Measurements from ENCODE around the gene PTPRD. TPM values are rescaled to one million over a fixed set of nuclear protein-coding genes. Genes with fewer than 3 reads are reported as not detected.

The PTPRD gene
- total and polyA plus RNA-seq, 4 donors = 97.4 to 229 (median 161) TPM

GRCh38 chr9:9998491-9999287 lies 614.1 kb downstream of the PTPRD start:
- no peaks in the 10 kb centered on the region for H3K9me3 ChIP-seq (ENCODE audit: control insufficient read depth, insufficient read depth, low read length)
- 36% methylated on average over 2 of the region's 8 CpGs for WGBS (ENCODE audit: insufficient coverage)
- no peak overlapping the region for H3K27ac ChIP-seq (ENCODE audit: low read depth, low read length)
- no peak overlapping the region for H3K4me3 ChIP-seq (ENCODE audit: low read depth, low read length)
- H3K36me3 ChIP-seq (ENCODE audit: control insufficient read depth, insufficient read depth, low read length) = no peaks in the 10 kb centered on the region
- DNase-seq (ENCODE audit: low read depth in 4 of 6, low spot score in 6 of 6) = peak in 2 of 6 donors; percentile 23 to 26
- no peaks in the 10 kb centered on the region for H3K27me3 ChIP-seq (ENCODE audit: control insufficient read depth, insufficient read depth, low read length)
- H3K4me1 ChIP-seq (ENCODE audit: control insufficient read depth, insufficient read depth, low read length) = no peaks in the 10 kb centered on the region

- 0% methylated on average over 1 of the region's 2 CpGs for WGBS (ENCODE audit: insufficient coverage)
- Histone ChIP-seq H3K36me3 (ENCODE audit: control insufficient read depth, insufficient read depth, low read length) (no peaks in the 10 kb centered on the region), H3K4me3 (ENCODE audit: low read depth, low read length) (no peak overlapping the region), H3K4me1 (ENCODE audit: control insufficient read depth, insufficient read depth, low read length) (no peaks in the 10 kb centered on the region), H3K27me3 (ENCODE audit: control insufficient read depth, insufficient read depth, low read length) (no peaks in the 10 kb centered on the region), H3K27ac (ENCODE audit: low read depth, low read length) (no peak overlapping the region), H3K9me3 (ENCODE audit: control insufficient read depth, insufficient read depth, low read length) (no peaks in the 10 kb centered on the region)
- DNase-seq (ENCODE audit: low read depth in 4 of 6, low spot score in 6 of 6) = no peak
These were observed 615.2 kb downstream of the PTPRD start for GRCh38 chr9:9997585-9997984.

GRCh38 chr9:9996259-9996658 lies 616.5 kb downstream of the PTPRD start:
- DNase-seq (ENCODE audit: low read depth in 4 of 6, low spot score in 6 of 6) = no peak
- Histone ChIP-seq H3K9me3 (ENCODE audit: control insufficient read depth, insufficient read depth, low read length) (no peaks in the 10 kb centered on the region), H3K4me1 (ENCODE audit: control insufficient read depth, insufficient read depth, low read length) (no peaks in the 10 kb centered on the region), H3K27me3 (ENCODE audit: control insufficient read depth, insufficient read depth, low read length) (no peaks in the 10 kb centered on the region), H3K27ac (ENCODE audit: low read depth, low read length) (no peak overlapping the region), H3K4me3 (ENCODE audit: low read depth, low read length) (no peak overlapping the region), H3K36me3 (ENCODE audit: control insufficient read depth, insufficient read depth, low read length) (no peaks in the 10 kb centered on the region)

- H3K27ac ChIP-seq (ENCODE audit: low read depth, low read length) = no peak overlapping the region
- WGBS (ENCODE audit: insufficient coverage) = no CpG with 5 or more reads among the region's 1 CpG
- H3K27me3 ChIP-seq (ENCODE audit: control insufficient read depth, insufficient read depth, low read length) = no peaks in the 10 kb centered on the region
- no peaks in the 10 kb centered on the region for H3K36me3 ChIP-seq (ENCODE audit: control insufficient read depth, insufficient read depth, low read length)
- DNase-seq (ENCODE audit: low read depth in 4 of 6, low spot score in 6 of 6) = no peak
- H3K9me3 ChIP-seq (ENCODE audit: control insufficient read depth, insufficient read depth, low read length) = peaks cover 4% of the 10 kb centered on the region
- no peak overlapping the region for H3K4me3 ChIP-seq (ENCODE audit: low read depth, low read length)
- no peaks in the 10 kb centered on the region for H3K4me1 ChIP-seq (ENCODE audit: control insufficient read depth, insufficient read depth, low read length)
These were observed 619.9 kb downstream of the PTPRD start for GRCh38 chr9:9992936-9993335.

GRCh38 chr9:9973062-9973461 lies 639.7 kb downstream of the PTPRD start:
- H3K4me3 ChIP-seq (ENCODE audit: low read depth, low read length) = no peak overlapping the region
- H3K27me3 ChIP-seq (ENCODE audit: control insufficient read depth, insufficient read depth, low read length) = no peaks in the 10 kb centered on the region
- WGBS (ENCODE audit: insufficient coverage) = 82% methylated on average over 5 of the region's 6 CpGs
- no peaks in the 10 kb centered on the region for H3K4me1 ChIP-seq (ENCODE audit: control insufficient read depth, insufficient read depth, low read length)
- no peak for DNase-seq (ENCODE audit: low read depth in 4 of 6, low spot score in 6 of 6)
- H3K36me3 ChIP-seq (ENCODE audit: control insufficient read depth, insufficient read depth, low read length) = no peaks in the 10 kb centered on the region
- no peak overlapping the region for H3K27ac ChIP-seq (ENCODE audit: low read depth, low read length)
- no peaks in the 10 kb centered on the region for H3K9me3 ChIP-seq (ENCODE audit: control insufficient read depth, insufficient read depth, low read length)

GRCh38 chr9:9970514-9970913 lies 642.3 kb downstream of the PTPRD start:
- no peaks in the 10 kb centered on the region for H3K9me3 ChIP-seq (ENCODE audit: control insufficient read depth, insufficient read depth, low read length)
- no peaks in the 10 kb centered on the region for H3K27me3 ChIP-seq (ENCODE audit: control insufficient read depth, insufficient read depth, low read length)
- no peak overlapping the region for H3K4me3 ChIP-seq (ENCODE audit: low read depth, low read length)
- WGBS (ENCODE audit: insufficient coverage) = 60% methylated on average over 4 of the region's 5 CpGs
- no peaks in the 10 kb centered on the region for H3K4me1 ChIP-seq (ENCODE audit: control insufficient read depth, insufficient read depth, low read length)
- no peak overlapping the region for H3K27ac ChIP-seq (ENCODE audit: low read depth, low read length)
- H3K36me3 ChIP-seq (ENCODE audit: control insufficient read depth, insufficient read depth, low read length) = no peaks in the 10 kb centered on the region
- no peak for DNase-seq (ENCODE audit: low read depth in 4 of 6, low spot score in 6 of 6)

GRCh38 chr9:9963841-9964240 lies 649.0 kb downstream of the PTPRD start:
- Histone ChIP-seq H3K27ac (ENCODE audit: low read depth, low read length) (no peak overlapping the region), H3K4me3 (ENCODE audit: low read depth, low read length) (no peak overlapping the region), H3K4me1 (ENCODE audit: control insufficient read depth, insufficient read depth, low read length) (no peaks in the 10 kb centered on the region), H3K36me3 (ENCODE audit: control insufficient read depth, insufficient read depth, low read length) (no peaks in the 10 kb centered on the region), H3K27me3 (ENCODE audit: control insufficient read depth, insufficient read depth, low read length) (no peaks in the 10 kb centered on the region), H3K9me3 (ENCODE audit: control insufficient read depth, insufficient read depth, low read length) (no peaks in the 10 kb centered on the region)
- peak in 1 of 6 donors; percentile 65 for DNase-seq (ENCODE audit: low read depth in 4 of 6, low spot score in 6 of 6)
- WGBS (ENCODE audit: insufficient coverage) = 100% methylated on average over 2 of the region's 3 CpGs

GRCh38 chr9:9961934-9962333 lies 650.9 kb downstream of the PTPRD start:
- H3K27ac ChIP-seq (ENCODE audit: low read depth, low read length) = no peak overlapping the region
- no CpG with 5 or more reads among the region's 1 CpG for WGBS (ENCODE audit: insufficient coverage)
- no peaks in the 10 kb centered on the region for H3K9me3 ChIP-seq (ENCODE audit: control insufficient read depth, insufficient read depth, low read length)
- H3K36me3 ChIP-seq (ENCODE audit: control insufficient read depth, insufficient read depth, low read length) = no peaks in the 10 kb centered on the region
- DNase-seq (ENCODE audit: low read depth in 4 of 6, low spot score in 6 of 6) = no peak
- H3K4me3 ChIP-seq (ENCODE audit: low read depth, low read length) = no peak overlapping the region
- no peaks in the 10 kb centered on the region for H3K4me1 ChIP-seq (ENCODE audit: control insufficient read depth, insufficient read depth, low read length)
- H3K27me3 ChIP-seq (ENCODE audit: control insufficient read depth, insufficient read depth, low read length) = no peaks in the 10 kb centered on the region

GRCh38 chr9:9961487-9961886 lies 651.3 kb downstream of the PTPRD start:
- Histone ChIP-seq H3K4me1 (ENCODE audit: control insufficient read depth, insufficient read depth, low read length) (no peaks in the 10 kb centered on the region), H3K36me3 (ENCODE audit: control insufficient read depth, insufficient read depth, low read length) (no peaks in the 10 kb centered on the region), H3K27ac (ENCODE audit: low read depth, low read length) (no peak overlapping the region), H3K4me3 (ENCODE audit: low read depth, low read length) (no peak overlapping the region), H3K9me3 (ENCODE audit: control insufficient read depth, insufficient read depth, low read length) (no peaks in the 10 kb centered on the region), H3K27me3 (ENCODE audit: control insufficient read depth, insufficient read depth, low read length) (no peaks in the 10 kb centered on the region)
- DNase-seq (ENCODE audit: low read depth in 4 of 6, low spot score in 6 of 6) = peak in 1 of 6 donors; percentile 10
- no CpG with 5 or more reads among the region's 2 CpGs for WGBS (ENCODE audit: insufficient coverage)

GRCh38 chr9:9951556-9952160 lies 661.1 kb downstream of the PTPRD start:
- no peaks in the 10 kb centered on the region for H3K36me3 ChIP-seq (ENCODE audit: control insufficient read depth, insufficient read depth, low read length)
- H3K27ac ChIP-seq (ENCODE audit: low read depth, low read length) = no peak overlapping the region
- H3K9me3 ChIP-seq (ENCODE audit: control insufficient read depth, insufficient read depth, low read length) = no peaks in the 10 kb centered on the region
- no peaks in the 10 kb centered on the region for H3K27me3 ChIP-seq (ENCODE audit: control insufficient read depth, insufficient read depth, low read length)
- WGBS (ENCODE audit: insufficient coverage) = no CpG with 5 or more reads among the region's 3 CpGs
- no peak for DNase-seq (ENCODE audit: low read depth in 4 of 6, low spot score in 6 of 6)
- no peak overlapping the region for H3K4me3 ChIP-seq (ENCODE audit: low read depth, low read length)
- no peaks in the 10 kb centered on the region for H3K4me1 ChIP-seq (ENCODE audit: control insufficient read depth, insufficient read depth, low read length)

Measured in spinal cord (tissue), 10 donors.